NCI-H2107 (cell line): ENCODE results near the gene TAX1BP1.
A peak's percentile ranks its signal among the peaks of the same experiment; 100 is the strongest.

ENCODE experiments used
- DNase-seq: peaks from one replicate; lab custom pipeline; 2025; lab: John Stamatoyannopoulos, UW

Gene TAX1BP1

GRCh38 chr7:27739909-27740448 lies at the start of gene TAX1BP1:
Gene TAX1BP1 (plus strand): TSS chr7:27740162. CDS start chr7:27748525, 8,363 bp downstream.
- DNase-seq, result peak; percentile 94

- no peak for DNase-seq
Observed at GRCh38 chr7:27690649-27691048, 49.3 kb upstream of the TAX1BP1 start.

GRCh38 chr7:27693794-27694193 lies 46.2 kb upstream of the TAX1BP1 start:
- no peak for DNase-seq

- no peak for DNase-seq
Observed at GRCh38 chr7:27695096-27695495, 44.9 kb upstream of the TAX1BP1 start.

GRCh38 chr7:27697861-27698430 lies 42.0 kb upstream of the TAX1BP1 start:
- no peak for DNase-seq

GRCh38 chr7:27699751-27700150 lies 40.2 kb upstream of the TAX1BP1 start:
- no peak for DNase-seq

- DNase-seq, result no peak
Observed at GRCh38 chr7:27700501-27700900, 39.5 kb upstream of the TAX1BP1 start.

- no peak for DNase-seq
Observed at GRCh38 chr7:27703181-27703580, 36.8 kb upstream of the TAX1BP1 start.

GRCh38 chr7:27704422-27705199 lies 35.4 kb upstream of the TAX1BP1 start:
- DNase-seq, result no peak

GRCh38 chr7:27705200-27705594 lies 34.8 kb upstream of the TAX1BP1 start:
- DNase-seq, result no peak

- no peak for DNase-seq
Observed at GRCh38 chr7:27708485-27708884, 31.5 kb upstream of the TAX1BP1 start.

- DNase-seq, result no peak
Observed at GRCh38 chr7:27709137-27710075, 30.6 kb upstream of the TAX1BP1 start.

- no peak for DNase-seq
Observed at GRCh38 chr7:27712217-27712616, 27.7 kb upstream of the TAX1BP1 start.

- no peak for DNase-seq
Observed at GRCh38 chr7:27714831-27715444, 25.0 kb upstream of the TAX1BP1 start.

- no peak for DNase-seq
Observed at GRCh38 chr7:27723085-27723484, 16.9 kb upstream of the TAX1BP1 start.

GRCh38 chr7:27727058-27727457 lies 12.9 kb upstream of the TAX1BP1 start:
- no peak for DNase-seq

GRCh38 chr7:27730112-27730511 lies 9.8 kb upstream of the TAX1BP1 start:
- DNase-seq, result no peak

GRCh38 chr7:27734583-27734982 lies 5.4 kb upstream of the TAX1BP1 start:
- no peak for DNase-seq

GRCh38 chr7:27735165-27735564 lies 4.8 kb upstream of the TAX1BP1 start:
- DNase-seq, result no peak

GRCh38 chr7:27735831-27736230 lies 4.1 kb upstream of the TAX1BP1 start:
- no peak for DNase-seq

GRCh38 chr7:27737178-27737577 lies 2.8 kb upstream of the TAX1BP1 start:
- DNase-seq, result no peak

GRCh38 chr7:27737616-27738015 lies 2.3 kb upstream of the TAX1BP1 start:
- DNase-seq, result no peak
